T-helper 1 cell treated with Interleukin-12 subunit alpha and Interleukin-12 subunit beta and Interleukin-4 antibody, amounts not matched to agents 30 μg/mL and 1 μg/mL, for 36 hours (primary cell): ENCODE data around the gene SNAP29.

Experiments
- H3K27ac Mint-ChIP-seq: one replicate; pipeline ENCODE4 v1.8.0; 2021; ENCODE audit warnings: mild to moderate bottlenecking, mixed read lengths
- H3K27me3 Mint-ChIP-seq: one replicate; pipeline ENCODE4 v1.8.0; 2021; ENCODE audit warnings: low read depth, mixed read lengths
- H3K36me3 Mint-ChIP-seq: one replicate; pipeline ENCODE4 v1.8.0; 2021; ENCODE audit warnings: low read depth, mixed read lengths
- H3K4me1 Mint-ChIP-seq: one replicate; pipeline ENCODE4 v1.8.0; 2021; ENCODE audit warnings: low read depth, mixed read lengths
- H3K4me3 Mint-ChIP-seq: one replicate; pipeline ENCODE4 v1.8.0; 2021; ENCODE audit warnings: mild to moderate bottlenecking, moderate library complexity, mixed read lengths
- H3K9me3 Mint-ChIP-seq: one replicate; pipeline ENCODE4 v1.8.0; 2021; ENCODE audit warnings: mixed read lengths

SNAP29 gene

DNA sequence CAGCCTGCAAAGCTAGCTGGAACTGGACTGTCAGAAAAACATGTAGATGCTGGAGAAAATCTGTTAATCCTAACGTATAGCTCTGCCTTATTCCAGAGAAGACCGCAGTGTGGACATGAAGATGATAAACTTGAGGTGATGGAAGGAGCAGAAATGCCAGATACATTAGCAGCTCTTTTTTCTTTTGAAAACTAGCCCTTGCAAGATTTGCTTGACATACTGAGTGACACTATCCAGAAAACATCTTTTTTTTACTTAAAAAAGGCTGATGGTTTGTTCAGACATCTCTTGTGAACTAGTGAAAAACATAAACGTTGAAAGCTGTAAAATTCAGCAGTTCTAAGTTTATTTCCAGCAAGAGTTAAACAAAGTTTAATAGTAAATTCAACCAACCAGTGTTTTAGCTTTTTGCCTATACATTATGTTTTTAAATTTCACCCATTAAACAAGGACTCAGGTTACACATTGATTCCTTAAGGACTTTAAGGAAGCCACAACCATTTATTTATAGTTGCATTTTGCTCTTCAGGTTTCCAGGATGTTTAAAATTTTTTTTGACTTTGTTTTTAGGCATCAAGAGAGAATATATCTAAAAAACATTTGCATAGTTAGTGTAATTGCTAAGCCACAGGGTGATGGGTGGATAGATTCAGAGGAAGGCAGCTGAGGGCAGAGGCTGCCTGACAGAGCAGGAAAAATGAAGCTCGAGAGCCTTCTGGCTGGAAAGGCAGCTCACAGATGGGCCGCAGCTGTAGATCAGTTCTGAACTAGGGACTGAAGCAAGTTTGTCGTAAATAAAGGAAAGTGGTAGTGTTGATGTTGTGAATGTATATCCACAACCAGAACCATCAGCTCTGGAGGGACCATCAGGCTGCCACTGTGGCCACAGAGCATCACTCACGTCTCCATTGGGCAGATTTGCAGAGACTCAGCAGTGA is 9.5 kb downstream of the SNAP29 start:
- Mint-ChIP-seq H3K9me3 (no peaks in the 10 kb centered on the region), H3K36me3 (peaks cover 9% of the 10 kb centered on the region), H3K27ac (no peak overlapping the region), H3K4me1 (peaks cover 16% of the 10 kb centered on the region), H3K4me3 (no peak overlapping the region), H3K27me3 (no peaks in the 10 kb centered on the region)

DNA sequence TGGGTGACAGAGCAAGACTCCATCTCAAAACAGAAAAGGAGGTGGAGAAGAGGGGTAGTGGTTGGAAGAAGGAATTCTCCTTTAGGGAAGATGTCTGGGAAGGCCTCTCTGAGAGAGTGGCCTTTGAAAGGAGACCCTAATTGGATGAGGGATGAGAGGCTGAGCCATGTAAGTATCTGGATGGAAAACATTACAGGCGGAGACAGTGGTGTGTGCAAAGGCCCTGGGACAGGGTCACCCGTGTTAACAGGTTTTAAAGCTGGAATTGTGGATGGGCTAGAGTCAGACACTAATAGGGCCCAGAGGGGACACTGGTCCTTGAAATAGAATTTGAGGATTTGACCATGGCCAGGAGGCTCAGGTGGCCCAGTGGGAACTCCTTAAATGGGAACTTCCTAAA is 10.4 kb downstream of the SNAP29 start:
- Mint-ChIP-seq H3K36me3 (peaks cover 6% of the 10 kb centered on the region), H3K9me3 (no peaks in the 10 kb centered on the region), H3K4me3 (no peak overlapping the region), H3K27ac (no peak overlapping the region), H3K4me1 (peaks cover 16% of the 10 kb centered on the region), H3K27me3 (no peaks in the 10 kb centered on the region)

DNA sequence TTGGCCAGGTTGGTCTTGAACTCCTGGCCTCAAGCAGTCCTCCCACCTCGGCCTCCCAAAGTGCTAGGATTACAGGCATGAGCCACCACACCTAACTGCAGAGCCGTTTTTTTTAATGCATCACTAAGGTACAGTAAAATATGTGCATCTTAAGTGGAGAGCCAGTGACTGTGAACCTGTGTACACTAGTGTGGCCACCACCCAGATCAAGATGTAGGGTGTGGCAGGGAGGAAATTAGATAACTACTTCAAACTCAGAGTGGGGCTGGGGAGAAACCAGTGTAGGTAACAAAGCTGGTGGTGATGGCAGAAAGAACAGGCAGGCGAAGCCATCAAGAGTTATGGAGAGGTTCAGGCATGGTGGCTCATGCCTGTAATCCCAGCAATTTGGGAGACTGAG is 14.4 kb downstream of the SNAP29 start:
- Mint-ChIP-seq H3K9me3 (no peaks in the 10 kb centered on the region), H3K4me3 (no peak overlapping the region), H3K27ac (peak overlapping the region; percentile 27), H3K4me1 (no peaks in the 10 kb centered on the region), H3K27me3 (no peaks in the 10 kb centered on the region), H3K36me3 (peaks cover 10% of the 10 kb centered on the region)

- H3K27ac Mint-ChIP-seq, result no peak overlapping the region
Measured at GRCh38 chr22:20875296-20875695, 16.5 kb downstream of the SNAP29 start.

GRCh38 chr22:20877715-20878114 is 18.9 kb downstream of the SNAP29 start:
- no peaks in the 10 kb centered on the region for H3K4me1 Mint-ChIP-seq
- H3K36me3 Mint-ChIP-seq, result peaks cover 12% of the 10 kb centered on the region
- no peak overlapping the region for H3K4me3 Mint-ChIP-seq
- no peaks in the 10 kb centered on the region for H3K27me3 Mint-ChIP-seq
- H3K27ac Mint-ChIP-seq, result no peak overlapping the region
- no peaks in the 10 kb centered on the region for H3K9me3 Mint-ChIP-seq

More at GRCh38 chr22:20875296-20875695, 16.5 kb downstream of the SNAP29 start:
- Mint-ChIP-seq H3K27me3 (no peaks in the 10 kb centered on the region), H3K36me3 (peaks cover 10% of the 10 kb centered on the region), H3K4me3 (no peak overlapping the region), H3K4me1 (no peaks in the 10 kb centered on the region), H3K9me3 (no peaks in the 10 kb centered on the region)

GRCh38 chr22:20881231-20881630 is 22.4 kb downstream of the SNAP29 start:
- no peaks in the 10 kb centered on the region for H3K27me3 Mint-ChIP-seq
- H3K9me3 Mint-ChIP-seq, result no peaks in the 10 kb centered on the region
- no peak overlapping the region for H3K27ac Mint-ChIP-seq
- H3K4me3 Mint-ChIP-seq, result no peak overlapping the region
- H3K36me3 Mint-ChIP-seq, result peaks cover 15% of the 10 kb centered on the region
- H3K4me1 Mint-ChIP-seq, result no peaks in the 10 kb centered on the region

DNA sequence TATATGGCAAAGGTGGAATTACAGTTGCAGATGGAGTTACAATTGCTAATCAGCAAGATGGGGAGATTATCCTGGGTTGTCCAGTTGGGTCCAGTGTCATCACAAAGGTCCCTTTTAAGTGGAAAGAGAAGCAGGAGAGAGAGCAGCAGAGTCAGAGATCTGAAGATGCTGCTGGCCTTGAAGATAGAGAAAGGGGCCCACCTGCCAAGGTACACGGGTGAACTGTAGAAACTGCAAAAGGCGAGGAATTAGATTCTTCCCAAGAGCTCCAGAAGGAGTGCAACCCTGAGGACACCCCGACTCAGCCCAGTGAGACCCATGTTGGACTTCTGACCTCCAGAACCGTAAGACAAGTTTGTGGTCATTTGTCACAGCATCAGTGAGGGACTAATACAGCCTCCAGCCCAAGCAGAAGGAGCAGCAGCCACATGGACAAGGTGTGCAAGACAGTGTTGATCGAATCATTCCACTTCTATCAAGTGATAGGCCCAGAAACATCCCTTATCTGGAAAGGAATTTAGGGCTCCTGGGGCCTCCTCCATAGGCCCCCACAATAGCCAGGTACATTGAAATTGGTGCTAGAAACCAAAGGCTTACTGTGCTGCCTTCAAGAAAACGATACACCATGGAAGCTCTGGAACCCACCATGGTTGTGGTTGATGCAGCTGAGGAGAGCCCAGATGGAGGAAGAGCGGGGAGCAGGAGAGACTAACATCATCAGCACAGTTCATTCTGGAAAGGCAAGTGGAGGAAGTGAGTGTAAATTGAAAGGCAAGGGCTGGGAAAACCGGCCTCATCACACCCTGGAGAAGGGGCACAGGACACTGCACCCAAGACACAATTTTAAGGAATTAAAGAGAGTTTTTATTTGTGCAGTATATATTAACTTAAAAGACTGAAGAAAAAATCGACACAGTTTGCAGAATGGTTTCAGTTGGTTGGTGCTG is 23.3 kb downstream of the SNAP29 start:
- Mint-ChIP-seq H3K27ac (no peak overlapping the region), H3K36me3 (peaks cover 14% of the 10 kb centered on the region), H3K9me3 (no peaks in the 10 kb centered on the region), H3K4me3 (no peak overlapping the region), H3K4me1 (no peaks in the 10 kb centered on the region), H3K27me3 (no peaks in the 10 kb centered on the region)

- Mint-ChIP-seq H3K27ac (no peak overlapping the region), H3K27me3 (no peaks in the 10 kb centered on the region), H3K4me1 (no peaks in the 10 kb centered on the region)
Measured at GRCh38 chr22:20882855-20883254, 24.0 kb downstream of the SNAP29 start.

DNA sequence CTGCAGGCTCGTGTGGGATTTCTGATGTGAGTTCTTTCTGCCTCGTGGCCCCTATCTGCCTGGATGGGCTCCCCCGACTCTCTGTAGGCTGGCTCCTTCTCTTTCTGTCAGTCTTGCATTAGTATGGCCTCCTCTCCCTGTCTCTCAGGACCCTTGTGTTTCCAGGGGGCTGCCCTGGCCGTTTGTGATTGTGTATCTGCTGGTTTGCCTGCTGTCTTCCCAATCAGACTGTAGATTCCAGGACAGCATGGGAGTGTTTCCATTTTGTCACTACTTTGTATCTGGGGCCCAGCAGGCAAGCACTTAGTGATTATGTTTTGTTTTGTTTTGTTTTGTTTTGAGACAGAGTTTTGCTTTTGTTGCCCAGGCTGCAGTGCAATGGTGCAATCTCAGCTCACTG is 25.6 kb downstream of the SNAP29 start:
- H3K4me1 Mint-ChIP-seq, result no peaks in the 10 kb centered on the region
- peak overlapping the region; percentile 13 for H3K27ac Mint-ChIP-seq
- H3K27me3 Mint-ChIP-seq, result no peaks in the 10 kb centered on the region
- H3K4me3 Mint-ChIP-seq, result no peak overlapping the region
- no peaks in the 10 kb centered on the region for H3K9me3 Mint-ChIP-seq
- H3K36me3 Mint-ChIP-seq, result peaks cover 28% of the 10 kb centered on the region

More at GRCh38 chr22:20882855-20883254, 24.0 kb downstream of the SNAP29 start:
- Mint-ChIP-seq H3K36me3 (peaks cover 19% of the 10 kb centered on the region), H3K9me3 (no peaks in the 10 kb centered on the region), H3K4me3 (no peak overlapping the region)

- Mint-ChIP-seq H3K36me3 (peaks cover 32% of the 10 kb centered on the region), H3K27ac (no peak overlapping the region), H3K27me3 (no peaks in the 10 kb centered on the region), H3K4me1 (no peaks in the 10 kb centered on the region), H3K9me3 (no peaks in the 10 kb centered on the region), H3K4me3 (no peak overlapping the region)
Measured at GRCh38 chr22:20885017-20885556, 26.3 kb downstream of the SNAP29 start.

GRCh38 chr22:20885557-20886323 is 26.9 kb downstream of the SNAP29 start:
- no peak overlapping the region for H3K27ac Mint-ChIP-seq

GRCh38 chr22:20887375-20887774 is 28.6 kb downstream of the SNAP29 start:
- no peaks in the 10 kb centered on the region for H3K9me3 Mint-ChIP-seq
- H3K27me3 Mint-ChIP-seq, result no peaks in the 10 kb centered on the region
- H3K27ac Mint-ChIP-seq, result no peak overlapping the region
- H3K4me1 Mint-ChIP-seq, result no peaks in the 10 kb centered on the region
- H3K36me3 Mint-ChIP-seq, result peaks cover 30% of the 10 kb centered on the region
- no peak overlapping the region for H3K4me3 Mint-ChIP-seq

More at GRCh38 chr22:20885557-20886323, 26.9 kb downstream of the SNAP29 start:
- Mint-ChIP-seq H3K4me1 (no peaks in the 10 kb centered on the region), H3K9me3 (no peaks in the 10 kb centered on the region), H3K27me3 (no peaks in the 10 kb centered on the region), H3K4me3 (no peak overlapping the region), H3K36me3 (peaks cover 32% of the 10 kb centered on the region)

- Mint-ChIP-seq H3K27me3 (no peaks in the 10 kb centered on the region), H3K9me3 (no peaks in the 10 kb centered on the region), H3K27ac (no peak overlapping the region), H3K36me3 (peaks cover 25% of the 10 kb centered on the region), H3K4me1 (no peaks in the 10 kb centered on the region), H3K4me3 (no peak overlapping the region)
Measured at GRCh38 chr22:20889025-20889704, 30.4 kb downstream of the SNAP29 start.
